Measurements from ENCODE around the gene IQCE. TPM values are rescaled to one million over a fixed set of nuclear protein-coding genes. Genes with fewer than 3 reads are reported as not detected.
A peak's percentile ranks its signal among the peaks of the same experiment; 100 is the strongest.
"Not testable (repeated sequence)": the region's sequence is repeated elsewhere in the genome, so short reads cannot be mapped to it uniquely, and the experiment has no call there.

Gene IQCE
- polyA plus RNA-seq, 5 donors, result 16.8 to 21.0 (median 17.0) TPM

GRCh38 chr7:2520761-2521290 lies 38.0 kb upstream of the IQCE start:
- DNase-seq, result no peak

- no peak for DNase-seq
These were observed 37.4 kb upstream of the IQCE start for GRCh38 chr7:2521341-2521745.

- DNase-seq, result no peak
These were observed 36.7 kb upstream of the IQCE start for GRCh38 chr7:2521952-2522591.

- no peak for DNase-seq
These were observed 35.9 kb upstream of the IQCE start for GRCh38 chr7:2522780-2523433.

- no peak for DNase-seq
These were observed 35.3 kb upstream of the IQCE start for GRCh38 chr7:2523461-2523936.

GRCh38 chr7:2523941-2524807 lies 34.6 kb upstream of the IQCE start:
- peak in 1 of 2 donors; percentile 61 for DNase-seq

- no peak for DNase-seq
These were observed 33.7 kb upstream of the IQCE start for GRCh38 chr7:2524808-2525657.

- no peak for DNase-seq
These were observed 32.8 kb upstream of the IQCE start for GRCh38 chr7:2525658-2526630.

GRCh38 chr7:2526659-2527504 lies 31.9 kb upstream of the IQCE start:
- no peak for DNase-seq

GRCh38 chr7:2527505-2528467 lies 31.0 kb upstream of the IQCE start:
- DNase-seq, result no peak

GRCh38 chr7:2528481-2529095 lies 30.2 kb upstream of the IQCE start:
- no peak for DNase-seq

- no peak for DNase-seq
These were observed 29.4 kb upstream of the IQCE start for GRCh38 chr7:2529161-2530070.

- DNase-seq, result no peak
These were observed 28.4 kb upstream of the IQCE start for GRCh38 chr7:2530071-2530987.

- DNase-seq, result not testable (repeated sequence)
These were observed 27.6 kb upstream of the IQCE start for GRCh38 chr7:2530994-2531795.
